Fibroblast of lung (primary cell): ENCODE data around the gene SCYL1. TPM values are rescaled to one million over a fixed set of nuclear protein-coding genes. Genes with fewer than 3 reads are reported as not detected.

Experiments
- DNase-seq, 2 donors: peaks; one replicate each; pipeline versions ENCODE4 v3.0.0 to v3.0.0-alpha.2; 2010; ENCODE audit warnings: low read depth in 2 of 2
- H2AFZ ChIP-seq: 2 replicates; pipeline ENCODE4 v1.5.1; 2012; ENCODE audit warnings: low read length, control low read depth, inconsistent platforms
- H3K27ac ChIP-seq: 2 replicates; pipeline ENCODE4 v1.5.1; 2011; ENCODE audit warnings: low read length, control low read depth; ENCODE audit not compliant: insufficient read depth
- H3K27me3 ChIP-seq: 2 replicates; pipeline ENCODE4 v1.5.1; 2011; ENCODE audit warnings: mild to moderate bottlenecking, low read length; ENCODE audit not compliant: control insufficient read depth, insufficient read depth
- H3K36me3 ChIP-seq: 2 replicates; pipeline ENCODE4 v1.5.1; 2011; ENCODE audit warnings: low read length; ENCODE audit not compliant: control insufficient read depth, insufficient read depth
- H3K4me1 ChIP-seq: 2 replicates; pipeline ENCODE4 v1.5.1; 2011; ENCODE audit warnings: low read length; ENCODE audit not compliant: control insufficient read depth, insufficient read depth; ENCODE audit errors: extremely low read depth
- H3K4me2 ChIP-seq: 2 replicates; pipeline ENCODE4 v1.5.1; 2011; ENCODE audit warnings: low read length, control low read depth; ENCODE audit not compliant: insufficient read depth; ENCODE audit errors: extremely low read depth
- H3K4me3 ChIP-seq, 4 experiments: fragments of 200-600 bp in 1 of 4; sonication (generic) in 1 of 4; replicated peaks in 1 of 4; 2 replicates each; pipeline ENCODE4 v1.5.1; 2011 to 2016; ENCODE audit warnings: low read length in 4 of 4, low read depth in 3 of 4, mild to moderate bottlenecking in 3 of 4, control low read depth in 2 of 4, inconsistent platforms in 1 of 4, mixed read lengths in 1 of 4; ENCODE audit not compliant: insufficient read depth in 1 of 4; ENCODE audit errors: control extremely low read depth in 1 of 4
- H3K79me2 ChIP-seq: 2 replicates; pipeline ENCODE4 v1.5.1; 2012; ENCODE audit warnings: mild to moderate bottlenecking, low read length, inconsistent platforms; ENCODE audit not compliant: control insufficient read depth, insufficient read depth
- H3K9ac ChIP-seq: 2 replicates; pipeline ENCODE4 v1.5.1; 2011; ENCODE audit warnings: mild to moderate bottlenecking, low read length, control low read depth; ENCODE audit not compliant: insufficient read depth
- H3K9me3 ChIP-seq: 2 replicates; pipeline ENCODE4 v1.5.1; 2012; ENCODE audit warnings: low read depth, low read length; ENCODE audit not compliant: control insufficient read depth, insufficient read depth
- H4K20me1 ChIP-seq: 2 replicates; pipeline ENCODE4 v1.5.1; 2011; ENCODE audit warnings: low read length; ENCODE audit not compliant: control insufficient read depth, insufficient read depth; ENCODE audit errors: extremely low read depth
- EZH2 ChIP-seq: IDR thresholded peaks from 2 replicates; pipeline ENCODE4 v1.5.1; 2012; ENCODE audit warnings: low read length, control low read depth, mild to moderate bottlenecking; ENCODE audit errors: missing control alignments
- polyA plus RNA-seq, 2 donors: library from polyadenylated mRNA; depleted of rRNA in 1 of 2; stranded (reverse) in 1 of 2; unstranded in 1 of 2; fragments of >200 nt; gene quantifications; 2 replicates each; pipeline ENCODE4 v1.2.1, GENCODE V29; 2011 to 2012; ENCODE audit warnings: missing spikeins in 1 of 2
- total RNA-seq: library from RNA; depleted of rRNA; stranded (reverse); fragments of >200 nt; gene quantifications from 2 replicates; pipeline ENCODE4 v1.2.1, GENCODE V29; 2014
- TF ChIP-seq, protein P1 (sequence below), 2 donors: IDR thresholded peaks in 1 of 2; conservative IDR thresholded peaks in 1 of 2; 1 replicate in 1 of 2; 2 replicates in 1 of 2; pipeline ENCODE4 v1.5.1; 2011 to 2012; ENCODE audit warnings: low read length in 2 of 2, control low read depth in 1 of 2, inconsistent platforms in 1 of 2, low read depth in 1 of 2, mild to moderate bottlenecking in 1 of 2

The SCYL1 gene
- total and polyA plus RNA-seq, 2 donors (not counting 1 experiment from before 2014, with no cell fraction given), result 58.2 to 84.6 TPM

DNA sequence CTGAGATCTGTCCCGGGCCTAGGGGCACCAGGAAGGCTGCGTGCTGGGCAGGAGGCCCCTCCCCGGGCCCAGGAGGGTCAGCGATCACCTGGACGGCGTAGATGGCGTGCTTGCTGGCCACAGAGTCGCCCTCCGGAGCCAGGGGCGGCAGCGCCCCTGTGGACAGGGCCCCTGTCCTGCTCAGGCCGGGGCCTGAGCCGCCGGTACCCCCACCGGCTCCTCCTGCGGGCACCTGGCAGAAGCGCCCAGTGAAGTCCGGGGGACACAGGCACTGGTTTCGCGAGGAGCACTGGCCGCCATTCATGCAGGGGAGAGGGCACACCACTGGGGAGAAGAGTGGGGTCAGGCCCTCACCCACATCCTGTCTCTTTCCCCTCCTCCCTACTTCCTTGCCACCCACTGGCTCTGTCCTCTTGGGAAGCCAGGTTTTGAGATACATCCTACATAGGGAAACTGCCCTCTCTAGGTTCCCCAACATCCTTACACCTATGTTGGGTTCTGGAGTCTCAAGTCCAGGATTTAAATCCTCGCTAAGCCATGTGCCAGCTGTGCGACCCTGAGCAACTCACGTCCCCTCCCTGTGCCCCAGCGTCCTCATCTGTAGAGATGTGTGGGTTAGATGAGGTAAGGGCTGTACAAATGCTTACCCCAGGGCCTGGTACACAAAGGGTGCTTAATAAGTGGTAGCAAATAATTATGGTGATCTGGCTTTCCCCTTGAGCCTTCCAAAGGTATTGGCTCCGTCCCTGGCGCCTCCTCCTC lies 29.4 kb downstream of the SCYL1 start:
- H2AFZ ChIP-seq, result no peak overlapping the region
- peaks cover 15% of the 10 kb centered on the region for H3K79me2 ChIP-seq
- no peaks in the 10 kb centered on the region for H3K9me3 ChIP-seq
- no peak overlapping the region for H3K4me2 ChIP-seq
- no peak overlapping the region for H3K27ac ChIP-seq
- TF ChIP-seq, protein P1, sequence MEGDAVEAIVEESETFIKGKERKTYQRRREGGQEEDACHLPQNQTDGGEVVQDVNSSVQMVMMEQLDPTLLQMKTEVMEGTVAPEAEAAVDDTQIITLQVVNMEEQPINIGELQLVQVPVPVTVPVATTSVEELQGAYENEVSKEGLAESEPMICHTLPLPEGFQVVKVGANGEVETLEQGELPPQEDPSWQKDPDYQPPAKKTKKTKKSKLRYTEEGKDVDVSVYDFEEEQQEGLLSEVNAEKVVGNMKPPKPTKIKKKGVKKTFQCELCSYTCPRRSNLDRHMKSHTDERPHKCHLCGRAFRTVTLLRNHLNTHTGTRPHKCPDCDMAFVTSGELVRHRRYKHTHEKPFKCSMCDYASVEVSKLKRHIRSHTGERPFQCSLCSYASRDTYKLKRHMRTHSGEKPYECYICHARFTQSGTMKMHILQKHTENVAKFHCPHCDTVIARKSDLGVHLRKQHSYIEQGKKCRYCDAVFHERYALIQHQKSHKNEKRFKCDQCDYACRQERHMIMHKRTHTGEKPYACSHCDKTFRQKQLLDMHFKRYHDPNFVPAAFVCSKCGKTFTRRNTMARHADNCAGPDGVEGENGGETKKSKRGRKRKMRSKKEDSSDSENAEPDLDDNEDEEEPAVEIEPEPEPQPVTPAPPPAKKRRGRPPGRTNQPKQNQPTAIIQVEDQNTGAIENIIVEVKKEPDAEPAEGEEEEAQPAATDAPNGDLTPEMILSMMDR (conservative IDR thresholded peaks at IDR 0.05 in 1 of 2, IDR thresholded peaks at IDR 0.05 in 1 of 2; ENCODE audit: low read depth in 1 of 2, low read length in 2 of 2), result no peak
- TF ChIP-seq EZH2, result no peak
- no peak overlapping the region for H3K9ac ChIP-seq
- peaks cover 28% of the 10 kb centered on the region for H3K4me1 ChIP-seq
- no peaks in the 10 kb centered on the region for H4K20me1 ChIP-seq
- no peaks in the 10 kb centered on the region for H3K27me3 ChIP-seq
- no peak for DNase-seq
- H3K36me3 ChIP-seq, result peaks cover 7% of the 10 kb centered on the region
- no peak overlapping the region for H3K4me3 ChIP-seq

DNA sequence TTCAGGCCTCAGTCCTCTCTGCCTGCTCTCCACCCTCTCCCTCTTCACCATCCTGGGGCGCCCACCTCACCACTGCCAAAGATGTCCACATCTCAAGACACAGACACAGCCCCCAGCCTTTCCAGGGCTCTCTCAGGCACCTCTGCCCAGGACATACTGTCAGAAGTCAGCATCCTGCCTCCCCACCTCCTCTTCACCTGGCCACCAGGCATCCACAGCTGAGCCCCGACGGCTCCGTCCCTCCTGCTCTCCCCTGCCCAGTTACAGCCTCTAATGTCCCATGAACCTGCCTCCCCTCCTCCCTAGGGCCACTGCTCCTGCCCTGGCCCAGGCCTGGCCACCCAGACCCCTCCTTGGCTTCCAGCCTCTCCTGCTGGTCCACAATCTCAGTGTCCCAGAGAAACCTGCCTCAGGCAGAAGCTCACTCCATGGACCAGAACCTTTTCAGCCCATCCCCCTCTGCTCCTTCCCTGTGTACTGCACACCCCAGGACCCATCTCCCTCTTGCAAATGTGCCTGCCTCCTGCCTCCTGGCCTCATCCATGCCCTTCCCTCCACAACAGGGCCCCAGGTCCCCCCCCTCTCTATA lies 30.1 kb downstream of the SCYL1 start:
- Histone ChIP-seq H3K4me3 (no peak overlapping the region), H3K79me2 (peaks cover 15% of the 10 kb centered on the region), H2AFZ (no peak overlapping the region), H3K27me3 (no peaks in the 10 kb centered on the region), H3K9me3 (no peaks in the 10 kb centered on the region), H4K20me1 (no peaks in the 10 kb centered on the region), H3K4me1 (peaks cover 33% of the 10 kb centered on the region), H3K9ac (no peak overlapping the region), H3K27ac (peak overlapping the region; percentile 68), H3K36me3 (peaks cover 7% of the 10 kb centered on the region), H3K4me2 (peak overlapping the region; percentile 37)
- no peak for TF ChIP-seq EZH2
- TF ChIP-seq, protein P1 (conservative IDR thresholded peaks at IDR 0.05 in 1 of 2, IDR thresholded peaks at IDR 0.05 in 1 of 2; ENCODE audit: low read depth in 1 of 2, low read length in 2 of 2), result no peak
- DNase-seq, result no peak

DNA sequence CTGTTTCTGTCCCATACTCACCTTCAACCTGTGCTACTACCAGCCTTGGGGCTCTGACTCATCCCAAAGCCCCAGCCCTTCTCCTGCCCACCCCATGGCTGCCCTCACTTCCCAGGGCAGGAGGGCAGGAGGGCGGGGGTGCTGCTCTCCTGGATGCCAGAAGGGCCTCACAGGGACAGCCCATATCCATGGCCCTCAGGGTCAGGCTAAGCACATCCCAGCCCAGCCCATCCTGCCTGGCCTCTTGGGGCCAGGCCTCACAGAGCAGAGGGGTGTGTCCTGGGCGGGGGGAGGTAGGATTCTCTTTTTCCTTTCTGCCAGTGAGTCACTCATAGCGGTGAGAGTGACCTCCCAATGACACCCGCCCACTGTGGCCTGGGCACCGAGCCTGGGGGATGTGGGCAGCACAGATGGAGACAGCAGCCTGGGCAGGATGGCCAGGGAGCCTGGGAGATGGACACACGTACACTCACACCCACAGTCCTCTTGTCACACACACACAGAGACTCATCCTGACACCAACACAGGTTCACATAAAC lies 30.9 kb downstream of the SCYL1 start:
- Histone ChIP-seq H3K4me1 (peaks cover 40% of the 10 kb centered on the region), H3K9ac (peak overlapping the region; percentile 4)

More for the DNA sequence above, 30.9 kb downstream of the SCYL1 start:
- H3K4me2 ChIP-seq, result peak overlapping the region; percentile 62
- H3K9me3 ChIP-seq, result no peaks in the 10 kb centered on the region
- H3K4me3 ChIP-seq, result peak overlapping the region in 3 of 4 experiments; percentile 7 to 32 (median 13)
- DNase-seq, result peak; percentile 82 to 90
- TF ChIP-seq, protein P1 (conservative IDR thresholded peaks at IDR 0.05 in 1 of 2, IDR thresholded peaks at IDR 0.05 in 1 of 2; ENCODE audit: low read depth in 1 of 2, low read length in 2 of 2), result no peak
- no peak for TF ChIP-seq EZH2
- H2AFZ ChIP-seq, result no peak overlapping the region
- H3K79me2 ChIP-seq, result peaks cover 15% of the 10 kb centered on the region
- peak overlapping the region; percentile 68 for H3K27ac ChIP-seq
- H3K36me3 ChIP-seq, result peaks cover 7% of the 10 kb centered on the region
- H3K27me3 ChIP-seq, result no peaks in the 10 kb centered on the region
- H4K20me1 ChIP-seq, result no peaks in the 10 kb centered on the region
